Panc1 (cell line): ENCODE measurements around the gene TRAPPC10. TPM values are rescaled to one million over a fixed set of nuclear protein-coding genes. Genes with fewer than 3 reads are reported as not detected.

Source experiments
- ATAC-seq: fragments of 200-7000 bp; cut with Tn5 transposase; 2 replicates; pipeline ENCODE4 v1.9.1; 2020; ENCODE audit warnings: mild to moderate bottlenecking, moderate library complexity
- BruUV-seq: library from RNA; stranded (reverse); fragments of 400-500 nt; replicated peaks from 2 replicates; lab custom pipeline; 2021; lab: Mats Ljungman, UMichigan
- CTCF ChIA-PET: fragments of 300-600 bp; sonication (Branson Sonifier 250); formaldehyde crosslinking; loops from one replicate; lab custom pipeline; 2022; ENCODE audit warnings: antibody characterized with exemption; lab: Charles Lee
- POLR2A ChIA-PET: fragments of 300-600 bp; sonication (Branson Sonifier 250); formaldehyde crosslinking; loops from one replicate; lab custom pipeline; 2022; ENCODE audit warnings: antibody characterized with exemption; lab: Charles Lee
- DNase-seq: peaks from one replicate; pipeline ENCODE4 v3.0.0-alpha.2; 2010; ENCODE audit warnings: low read depth, low spot score
- H3K27ac ChIP-seq: 2 replicates; pipeline ENCODE4 v1.5.1; 2011; ENCODE audit warnings: mild to moderate bottlenecking, low read length, inconsistent platforms
- H3K27me3 ChIP-seq: fragments of 200-500 bp; sonication (Bioruptor generic); 2 replicates; pipeline ENCODE4 v1.6.0; 2014; ENCODE audit warnings: low read length, inconsistent platforms; ENCODE audit not compliant: control insufficient read depth, insufficient read depth
- H3K36me3 ChIP-seq: fragments of 200-500 bp; sonication (Bioruptor generic); 2 replicates; pipeline ENCODE4 v1.5.1; 2014; ENCODE audit warnings: inconsistent platforms, mild to moderate bottlenecking, low read length, moderate library complexity; ENCODE audit not compliant: control insufficient read depth, insufficient read depth
- H3K4me1 ChIP-seq: 2 replicates; pipeline ENCODE4 v1.5.1; 2011; ENCODE audit warnings: inconsistent platforms, mild to moderate bottlenecking, low read length, moderate library complexity; ENCODE audit not compliant: control insufficient read depth, insufficient read depth
- H3K4me3 ChIP-seq, 2 experiments: 2 replicates each; pipeline ENCODE4 v1.5.1; 2011 to 2012; ENCODE audit warnings: low read depth in 2 of 2, low read length in 2 of 2, mild to moderate bottlenecking in 2 of 2, inconsistent platforms in 1 of 2, moderate library complexity in 1 of 2
- H3K9me3 ChIP-seq: fragments of 200-500 bp; sonication (Bioruptor generic); 2 replicates; pipeline ENCODE4 v1.5.1; 2014; ENCODE audit warnings: low read depth, mild to moderate bottlenecking, inconsistent platforms, low read length, moderate library complexity; ENCODE audit not compliant: control insufficient read depth, insufficient read depth
- CTCF ChIP-seq: fragments of 450-650 bp; IDR thresholded peaks from 2 replicates; pipeline ENCODE4 v1.5.1; 2017; ENCODE audit warnings: mild to moderate bottlenecking
- POLR2AphosphoS5 ChIP-seq: IDR thresholded peaks from 2 replicates; pipeline ENCODE4 v1.6.1; 2012; ENCODE audit warnings: mild to moderate bottlenecking, low read depth, low read length, moderate library complexity
- REST ChIP-seq, 2 experiments: IDR thresholded peaks; 2 replicates each; pipeline ENCODE4 v1.6.1; 2011 to 2012; ENCODE audit warnings: low read depth in 2 of 2, control low read depth in 1 of 2, low read length in 1 of 2, mild to moderate bottlenecking in 1 of 2, moderate library complexity in 1 of 2; ENCODE audit not compliant: insufficient read depth in 1 of 2
- SIN3A ChIP-seq: IDR thresholded peaks from 2 replicates; pipeline ENCODE4 v1.6.1; 2012; ENCODE audit warnings: low read depth, mild to moderate bottlenecking, low read length, moderate library complexity, borderline replicate concordance; ENCODE audit not compliant: insufficient read depth
- TCF7L2 ChIP-seq: IDR thresholded peaks from 2 replicates; pipeline ENCODE4 v1.6.1; 2011; ENCODE audit warnings: mild to moderate bottlenecking, low read depth, low read length, inconsistent platforms
- in situ Hi-C: cut with HindIII; loops from 2 replicates; pipeline ENCODE4 v1.10.0; 2016; ENCODE audit warnings: low sequenced_read_pairs, low pct_unique_long_range_greater_than_20kb
- intact Hi-C: fragments of 100-400 bp; cut with micrococcal nuclease; formaldehyde crosslinking; loops from one replicate; pipeline ENCODE4 v1.10.0; 2022; ENCODE audit not compliant: unreplicated experiment
- total RNA-seq: library from RNA; stranded (reverse); gene quantifications from one replicate; pipeline ENCODE4 v1.2.1, GENCODE V29; 2021; ENCODE audit not compliant: unreplicated experiment

TRAPPC10 gene
- total RNA-seq, 1 experiment from 2014 or later: 34.5 TPM

GRCh38 chr21:44058981-44059380, 46.9 kb downstream of the TRAPPC10 start:
- Histone ChIP-seq H3K4me3 (no peak overlapping the region), H3K36me3 (peaks cover 2% of the 10 kb centered on the region), H3K27ac (no peak overlapping the region), H3K27me3 (no peaks in the 10 kb centered on the region), H3K4me1 (no peaks in the 10 kb centered on the region), H3K9me3 (no peaks in the 10 kb centered on the region)
- ChIA-PET CTCF (no interaction called here), POLR2A (no interaction called here)
- DNase-seq: no peak
- no peak for ATAC-seq
- no TSS peak for BruUV-seq
- TF ChIP-seq CTCF (no peak), POLR2AphosphoS5 (no peak), SIN3A (no peak), REST (IDR thresholded peaks at IDR 0.05; ENCODE audit: insufficient read depth in 1 of 2, low read depth in 2 of 2, low read length in 1 of 2) (no peak), TCF7L2 (no peak)
- intact Hi-C loops: no loop called here
- in situ Hi-C loops: no loop called here

GRCh38 chr21:44059710-44060109, 47.6 kb downstream of the TRAPPC10 start:
- intact Hi-C loops: no loop called here
- no TSS peak for BruUV-seq

More at GRCh38 chr21:44059710-44060109, 47.6 kb downstream of the TRAPPC10 start:
- TF ChIP-seq TCF7L2 (no peak), CTCF (no peak), REST (IDR thresholded peaks at IDR 0.05; ENCODE audit: insufficient read depth in 1 of 2, low read depth in 2 of 2, low read length in 1 of 2) (no peak), SIN3A (no peak), POLR2AphosphoS5 (no peak)
- no peak overlapping the region for H3K4me3 ChIP-seq
- DNase-seq (no peak), ATAC-seq (no peak)
- H3K4me1 ChIP-seq: no peaks in the 10 kb centered on the region
- peaks cover 2% of the 10 kb centered on the region for H3K36me3 ChIP-seq
- no peaks in the 10 kb centered on the region for H3K27me3 ChIP-seq
- H3K9me3 ChIP-seq: no peaks in the 10 kb centered on the region
- in situ Hi-C loops: no loop called here
- no peak overlapping the region for H3K27ac ChIP-seq
- ChIA-PET CTCF (no interaction called here), POLR2A (no interaction called here)
